Measurements from ENCODE around the gene FIS1. TPM values are rescaled to one million over a fixed set of nuclear protein-coding genes. Genes with fewer than 3 reads are reported as not detected.

FIS1 gene
- total and polyA plus RNA-seq, 2 experiments from 2014 or later = 130 to 131 TPM

- Histone ChIP-seq H3K79me2 (replicated peaks; ENCODE audit: insufficient read depth) (peaks cover 15% of the 10 kb centered on the region), H3K36me3 (ENCODE audit: insufficient read depth) (no peaks in the 10 kb centered on the region), H2AFZ (no peak overlapping the region), H3K4me2 (peak overlapping the region; percentile 66; the same call in 1 of the 2 replicates), H3K27ac (ENCODE audit: low read depth) (peak overlapping the region; percentile 99), H3K4me3 (peak overlapping the region; percentile 0; the same call in 1 of the 2 replicates), H4K20me1 (replicated peaks; ENCODE audit: insufficient read depth) (no peaks in the 10 kb centered on the region), H3K9me2 (ENCODE audit: insufficient read depth) (no peaks in the 10 kb centered on the region), H3K27me3 (ENCODE audit: insufficient read depth) (no peaks in the 10 kb centered on the region), H3K4me1 (ENCODE audit: insufficient read depth) (peaks cover 37% of the 10 kb centered on the region), H3F3A (replicated peaks; ENCODE audit: low read depth) (peaks cover 12% of the 10 kb centered on the region)
- Mint-ChIP-seq H3K4me3 (peak overlapping the region; percentile 28; the same call in 2 of the 3 replicates), H3K9me3 (no peaks in the 10 kb centered on the region), H3K27me3 (ENCODE audit: insufficient read depth, low read depth, poor library complexity) (peaks cover 28% of the 10 kb centered on the region), H3K27ac (peak overlapping the region; percentile 99), H3K36me3 (ENCODE audit: low read depth) (peaks cover 2% of the 10 kb centered on the region; the same call in 1 of the 3 replicates), H3K4me1 (peaks cover 53% of the 10 kb centered on the region)
- DNase-seq (ENCODE audit: low spot score) (peak; percentile 98), ATAC-seq (peak; percentile 68)
- TF ChIP-seq CREB1 (CRISPR knock-in tag; IDR thresholded peaks at IDR 0.05; ENCODE audit: low read depth) (peak; percentile 78), REST (IDR thresholded peaks at IDR 0.05; ENCODE audit: unreplicated experiment) (no peak), CTCF (conservative IDR thresholded peaks at IDR 0.05; ENCODE audit: low read depth in 2 of 2) (no peak), EZH2 (IDR thresholded peaks at IDR 0.05; ENCODE audit: low read depth, unreplicated experiment) (no peak), JUNB (IDR thresholded peaks at IDR 0.05; ENCODE audit: unreplicated experiment) (no peak), ZNF114 (CRISPR knock-in tag; IDR thresholded peaks at IDR 0.05) (peak; percentile 11; the same call in 1 of the 2 replicates), POLR2AphosphoS5 (IDR thresholded peaks at IDR 0.05; ENCODE audit: low read depth) (peak; percentile 30), ETS1 (IDR thresholded peaks at IDR 0.05) (peak; percentile 87), STAT1 (IDR thresholded peaks at IDR 0.05; ENCODE audit: unreplicated experiment) (no peak), NANOG (IDR thresholded peaks at IDR 0.05; ENCODE audit: borderline replicate concordance) (peak; percentile 96), ZNF331 (CRISPR knock-in tag; IDR thresholded peaks at IDR 0.05; ENCODE audit: low read depth) (no peak), EZH2phosphoT487 (IDR thresholded peaks at IDR 0.05; ENCODE audit: unreplicated experiment) (no peak), ZNF462 (CRISPR knock-in tag; IDR thresholded peaks at IDR 0.05) (0 out of 2 replicates have a peak, but pooled peaks have one; percentile 8)
These were observed 49.4 kb upstream of the FIS1 start for GRCh38 chr7:101294039-101294831.
